Measurements from ENCODE around the gene MYT1.
"Not testable (repeated sequence)": the region's sequence is repeated elsewhere in the genome, so short reads cannot be mapped to it uniquely, and the experiment has no call there.

The MYT1 gene

DNA sequence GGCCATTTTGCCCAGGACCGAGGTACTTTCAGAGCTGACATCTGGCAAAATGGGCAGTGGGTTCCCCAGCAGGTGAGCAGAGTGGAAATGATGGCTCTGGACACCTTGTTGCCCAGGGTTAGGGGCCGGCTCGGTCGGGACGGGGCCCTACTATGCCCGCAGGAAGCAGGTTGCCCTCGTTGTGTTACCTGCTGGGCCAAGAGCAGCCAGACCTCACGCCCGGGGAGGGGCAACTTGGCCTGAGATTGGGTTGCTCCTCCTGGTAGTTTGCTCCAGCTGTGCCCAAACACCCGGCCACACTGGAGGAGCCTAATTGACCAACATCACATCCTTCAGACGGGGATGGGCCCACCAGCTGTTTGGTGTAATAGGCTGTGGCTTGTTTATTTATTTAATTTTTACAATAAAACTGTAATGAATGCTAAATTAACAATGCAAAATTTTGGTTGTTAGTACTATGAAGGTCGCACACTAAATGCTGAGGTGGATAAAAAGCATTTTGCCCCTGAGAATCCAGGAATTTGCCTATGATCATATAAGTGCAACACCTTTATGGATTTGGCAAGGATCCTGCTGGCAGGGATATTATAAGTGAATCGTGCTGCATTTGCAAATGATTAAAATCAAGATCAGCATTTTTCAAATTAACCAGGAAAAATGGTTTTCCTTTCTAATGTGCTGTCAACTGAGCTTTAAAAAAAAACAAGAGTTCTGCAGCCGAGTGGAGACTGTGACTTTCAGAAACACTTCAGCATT lies 64.7 kb downstream of the MYT1 start:
- DNase-seq, result no peak

DNA sequence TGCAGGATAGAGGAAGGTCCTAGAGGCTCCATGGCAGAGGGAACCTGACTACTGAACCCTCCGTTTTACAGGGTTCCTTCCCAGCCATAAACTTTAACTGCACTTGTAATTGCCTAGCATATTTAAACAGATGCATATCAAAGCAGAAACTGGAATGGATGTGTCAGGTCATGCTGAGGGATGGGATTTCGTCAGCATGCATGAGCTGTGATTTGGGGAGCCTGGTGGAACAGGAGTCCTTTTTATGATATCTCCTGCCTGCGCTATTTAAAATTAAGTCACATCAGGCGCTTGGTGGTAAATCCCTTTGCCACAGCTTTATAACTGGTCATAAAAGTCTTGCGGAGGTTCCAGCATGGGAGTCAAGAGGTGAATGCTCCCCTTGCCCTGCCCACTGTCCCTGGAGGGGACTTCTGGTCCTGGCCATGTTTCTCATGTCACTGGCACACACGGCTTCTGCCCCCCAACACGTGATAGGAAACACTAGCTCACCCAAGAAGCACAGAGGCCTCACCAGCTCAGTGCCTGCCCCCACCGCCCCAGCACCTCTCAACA lies 65.3 kb downstream of the MYT1 start:
- DNase-seq, result no peak

DNA sequence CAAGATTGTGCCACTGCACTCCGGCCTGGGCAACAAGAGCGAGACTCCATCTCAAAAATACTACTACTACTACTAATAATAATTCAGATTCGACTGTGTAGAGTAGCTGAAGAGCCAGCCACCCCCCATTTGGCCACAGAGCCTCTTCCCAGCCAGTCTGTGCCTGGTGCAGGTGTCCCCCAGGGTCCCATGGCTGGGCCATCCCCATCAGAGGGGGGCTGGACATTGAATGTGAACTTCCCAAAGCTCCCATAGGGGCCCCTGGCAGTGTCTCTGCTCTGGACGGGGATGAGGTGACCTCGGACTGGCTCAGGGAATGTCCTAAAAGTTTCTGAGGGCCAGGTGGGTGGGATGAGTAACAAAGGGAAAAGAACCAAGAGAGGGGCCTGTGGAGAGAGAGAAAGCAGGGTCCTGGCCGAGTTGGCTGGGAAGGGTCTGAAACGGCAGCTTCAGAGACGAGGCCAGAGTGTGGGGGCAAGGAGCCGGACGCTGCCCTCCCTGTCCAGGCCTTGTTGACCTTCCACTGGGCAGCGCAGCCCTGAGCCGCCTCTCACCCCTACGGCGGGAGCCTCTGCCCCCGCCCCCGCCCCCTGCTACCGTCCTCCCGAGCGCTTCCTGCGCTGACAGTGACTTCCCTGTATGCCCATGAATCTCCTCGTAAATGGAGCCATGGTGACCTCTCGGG lies 66.4 kb downstream of the MYT1 start:
- DNase-seq, result no peak

DNA sequence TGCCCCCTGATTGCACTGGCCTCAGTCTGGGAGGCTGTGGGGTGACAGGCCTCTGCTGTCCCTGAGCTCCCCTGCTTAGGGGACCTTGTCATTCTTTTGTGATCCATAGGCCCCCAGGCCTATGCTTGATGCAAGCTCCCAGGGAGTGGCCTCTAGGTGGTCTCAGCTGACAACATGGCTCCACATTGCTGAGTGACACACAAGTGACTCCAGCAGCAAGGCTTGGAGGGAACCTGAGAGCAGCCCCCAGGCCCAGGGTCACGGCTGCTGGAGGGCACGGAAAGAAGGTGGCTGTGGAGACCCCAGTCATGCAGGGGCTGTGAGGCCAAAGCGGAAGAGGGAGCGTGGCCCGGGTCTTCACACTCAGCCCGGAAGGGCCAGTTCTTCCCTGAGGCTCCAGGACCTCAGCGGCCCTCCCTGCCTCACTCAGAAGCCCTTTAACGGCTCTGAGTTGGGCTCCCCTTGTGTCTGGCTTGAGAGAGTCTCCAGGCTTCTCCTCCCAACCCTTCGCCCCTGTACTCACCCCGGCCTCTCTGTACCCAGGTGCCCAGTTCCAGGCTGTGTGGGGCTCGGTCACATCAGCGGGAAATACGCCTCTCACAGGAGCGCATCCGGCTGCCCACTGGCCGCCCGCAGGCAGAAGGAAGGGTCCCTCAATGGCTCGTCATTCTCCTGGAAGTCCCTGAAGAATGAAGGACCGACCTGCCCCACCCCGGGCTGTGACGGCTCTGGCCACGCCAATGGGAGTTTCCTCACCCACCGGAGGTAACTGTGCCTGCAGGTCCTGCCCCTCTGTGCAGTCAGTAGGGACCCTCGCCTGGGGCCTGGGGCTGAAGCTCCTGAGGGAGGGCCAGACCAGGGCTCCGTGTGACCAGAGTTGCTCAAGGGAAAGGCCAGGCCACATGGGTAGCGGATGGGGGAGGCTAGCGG lies 67.6 kb downstream of the MYT1 start:
- DNase-seq, result no peak

DNA sequence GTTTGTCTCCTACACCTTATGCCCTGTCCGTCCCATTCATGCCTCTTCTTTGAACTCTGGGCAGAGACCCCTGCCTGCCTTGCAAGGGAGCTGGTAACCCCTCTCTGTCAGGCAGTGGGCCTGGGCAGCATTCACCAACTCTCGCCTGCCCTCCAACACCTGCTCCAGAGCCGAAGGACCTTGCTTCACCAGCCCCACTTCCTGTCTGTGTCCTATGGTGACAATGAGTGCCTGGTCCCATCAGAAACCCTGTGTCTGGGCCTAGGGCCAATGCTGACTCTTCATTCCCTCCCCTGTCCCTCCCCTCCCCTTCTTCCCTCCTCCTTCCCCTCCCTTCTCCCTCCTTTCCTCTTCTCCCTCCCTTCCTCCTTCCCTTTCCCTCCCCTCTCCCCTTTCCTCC lies 68.5 kb downstream of the MYT1 start:
- DNase-seq, result peak in 16 of 58 donors; percentile 5 to 46 (median 18)

DNA sequence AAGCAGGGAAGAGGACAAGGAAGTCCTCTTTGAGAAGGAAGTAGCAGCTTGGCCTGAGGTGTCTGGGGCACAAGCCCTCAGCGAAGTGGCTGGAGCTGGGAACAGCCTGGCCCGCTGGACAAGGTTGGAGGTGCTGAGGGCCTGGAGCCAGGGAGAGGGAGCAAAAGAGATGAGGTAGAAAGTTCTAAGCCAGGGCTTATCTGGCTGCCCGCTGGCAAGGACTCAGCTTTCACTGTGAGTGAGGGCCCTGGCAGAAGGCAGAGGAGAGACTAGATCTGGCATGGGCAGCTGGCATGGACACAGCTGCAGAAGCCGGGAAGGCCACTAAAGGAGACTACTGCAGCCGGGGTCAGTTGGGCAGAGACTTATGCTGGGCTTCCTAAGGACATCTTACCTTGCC lies 69.5 kb downstream of the MYT1 start:
- DNase-seq, result peak in 11 of 58 donors; percentile 5 to 54 (median 21)

DNA sequence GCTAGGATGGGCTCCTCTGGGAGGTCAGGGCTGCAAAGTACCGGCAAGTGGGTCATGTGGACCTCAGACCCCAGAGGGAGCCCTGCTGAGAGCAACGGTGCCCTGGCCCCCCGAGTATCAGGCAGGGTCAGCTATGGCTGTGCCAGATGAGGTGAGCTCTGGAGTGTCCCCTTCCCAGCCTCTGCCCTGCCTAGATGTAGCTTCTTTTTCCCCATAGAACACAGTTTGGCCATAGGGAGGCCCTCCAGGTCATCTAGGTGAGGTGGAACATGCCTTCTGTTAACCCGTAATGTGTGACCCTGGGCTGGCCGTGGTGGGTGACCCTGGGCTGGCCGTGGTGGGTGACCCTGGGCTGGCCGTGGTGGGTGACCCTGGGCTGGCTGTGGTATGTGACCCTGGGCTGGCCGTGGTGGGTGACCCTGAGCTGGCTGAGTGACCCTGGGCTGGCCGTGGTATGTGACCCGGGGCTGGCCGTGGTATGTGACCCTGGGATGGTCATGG lies 70.1 kb downstream of the MYT1 start:
- DNase-seq, result no peak

DNA sequence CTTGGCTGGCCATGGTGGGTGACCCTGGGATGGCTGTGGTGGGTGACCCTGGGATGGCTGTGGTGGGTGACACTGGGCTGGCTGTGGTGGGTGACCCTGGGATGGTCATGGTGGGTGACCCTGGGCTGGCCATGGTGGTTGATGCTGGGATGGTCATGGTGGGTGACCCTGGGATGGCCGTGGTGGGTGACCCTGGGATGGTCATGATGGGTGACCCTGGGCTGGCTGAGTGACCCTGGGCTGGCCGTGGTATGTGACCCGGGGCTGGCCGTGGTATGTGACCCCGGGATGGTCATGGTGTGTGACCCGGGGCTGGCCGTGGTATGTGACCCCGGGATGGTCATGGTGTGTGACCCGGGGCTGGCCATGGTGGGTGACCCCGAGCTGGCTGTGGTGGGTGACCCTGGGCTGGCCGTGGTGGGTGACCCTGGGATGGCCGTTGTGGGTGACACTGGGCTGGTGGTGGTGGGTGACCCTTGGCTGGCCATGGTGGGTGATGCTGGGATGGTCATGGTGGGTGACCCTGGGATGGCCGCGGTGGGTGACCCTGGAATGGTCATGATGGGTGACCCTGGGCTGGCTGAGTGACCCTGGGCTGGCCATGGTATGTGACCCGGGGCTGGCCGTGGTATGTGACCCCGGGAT lies 70.8 kb downstream of the MYT1 start:
- DNase-seq, result not testable (repeated sequence)

DNA sequence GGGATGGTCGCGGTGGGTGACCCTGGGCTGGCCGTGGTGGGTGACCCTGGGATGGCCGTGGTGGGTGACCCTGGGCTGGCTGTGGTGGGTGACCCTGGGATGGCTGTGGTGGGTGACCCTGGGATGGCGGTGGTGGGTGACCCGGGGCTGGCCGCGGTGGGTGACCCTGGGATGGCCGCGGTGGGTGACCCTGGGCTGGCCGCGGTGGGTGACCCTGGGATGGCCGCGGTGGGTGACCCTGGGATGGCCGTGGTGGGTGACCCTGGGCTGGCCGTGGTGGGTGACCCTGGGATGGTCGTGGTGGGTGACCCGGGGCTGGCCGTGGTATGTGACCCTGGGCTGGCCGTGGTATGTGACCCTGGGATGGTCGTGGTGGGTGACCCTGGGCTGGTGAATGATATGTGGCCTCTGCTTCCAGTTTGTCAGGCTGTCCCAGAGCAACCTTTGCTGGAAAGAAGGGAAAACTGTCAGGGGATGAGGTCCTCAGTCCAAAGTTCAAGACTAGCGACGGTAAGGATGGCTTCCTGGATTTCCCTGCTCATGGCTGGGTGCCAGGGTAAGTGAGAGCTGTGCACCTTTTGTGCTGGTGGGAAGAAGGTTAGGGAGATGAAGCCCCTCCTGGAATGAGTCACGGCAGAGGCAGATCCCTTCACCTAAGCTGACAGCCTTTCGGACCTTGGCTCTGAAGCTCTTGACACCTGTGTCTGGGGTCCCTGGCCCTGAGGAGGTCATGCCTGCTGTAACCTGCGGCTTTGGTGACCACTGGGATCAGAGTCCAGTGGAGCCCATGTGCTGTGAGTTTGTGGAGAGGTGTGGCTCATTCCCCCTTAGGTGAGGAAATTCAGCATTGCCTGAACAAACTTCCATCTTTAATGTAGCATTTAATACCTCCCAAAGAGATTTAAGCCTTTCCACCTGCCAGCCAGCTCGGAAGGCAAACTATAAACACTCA lies 72.2 kb downstream of the MYT1 start:
- no peak for DNase-seq

DNA sequence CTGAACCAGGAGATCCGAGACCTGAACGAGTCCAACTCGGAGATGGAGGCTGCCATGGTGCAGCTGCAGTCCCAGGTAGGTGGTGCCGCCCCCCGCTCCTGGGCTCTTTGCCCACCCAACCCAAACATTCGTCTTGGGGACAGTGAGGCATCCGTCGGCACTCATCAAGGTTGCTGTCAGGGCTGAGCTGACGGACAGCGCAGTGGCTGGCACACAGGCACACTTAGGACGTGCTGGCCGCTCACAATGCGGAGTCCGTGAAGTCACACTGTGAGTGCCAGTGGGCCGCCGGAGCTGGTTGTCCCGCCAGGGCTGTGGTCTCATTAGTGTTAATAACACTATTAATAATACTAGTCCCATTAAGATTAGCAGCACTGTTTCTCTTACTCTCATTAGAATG lies 73.1 kb downstream of the MYT1 start:
- no peak for DNase-seq

DNA sequence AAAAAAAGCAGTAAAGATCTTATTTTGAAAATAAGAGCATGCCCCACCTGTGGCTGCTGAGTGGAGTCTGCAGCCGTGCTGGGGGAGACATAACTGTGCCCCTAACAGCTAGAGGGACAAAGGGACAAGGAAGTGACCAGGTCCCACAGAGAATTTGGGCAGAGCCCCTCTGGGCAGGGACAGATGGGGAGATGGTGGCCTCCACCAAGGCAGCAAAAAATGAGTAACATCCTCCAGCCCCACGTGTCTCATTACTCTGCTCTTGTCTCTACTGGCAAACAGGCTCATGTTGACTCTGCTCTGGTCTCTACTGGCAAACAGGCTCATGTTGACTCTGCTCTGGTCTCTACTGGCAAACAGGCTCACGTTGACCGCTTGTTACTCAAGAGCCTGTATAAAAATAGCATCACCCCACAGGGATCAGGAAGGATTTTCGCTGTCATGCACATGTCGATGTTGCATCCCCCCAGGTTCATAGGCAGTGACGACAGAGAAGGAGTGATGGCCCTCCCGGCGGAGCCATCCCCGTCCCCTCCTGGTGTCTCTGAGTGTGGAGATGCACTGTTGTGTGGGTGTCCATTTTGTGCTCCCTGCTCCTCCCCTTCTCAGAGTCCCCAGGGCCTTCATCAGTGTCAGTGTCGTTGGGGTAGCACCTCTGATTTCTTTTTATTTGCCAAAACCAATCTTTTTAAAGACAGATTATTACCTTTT lies 74.0 kb downstream of the MYT1 start:
- DNase-seq, result no peak

DNA sequence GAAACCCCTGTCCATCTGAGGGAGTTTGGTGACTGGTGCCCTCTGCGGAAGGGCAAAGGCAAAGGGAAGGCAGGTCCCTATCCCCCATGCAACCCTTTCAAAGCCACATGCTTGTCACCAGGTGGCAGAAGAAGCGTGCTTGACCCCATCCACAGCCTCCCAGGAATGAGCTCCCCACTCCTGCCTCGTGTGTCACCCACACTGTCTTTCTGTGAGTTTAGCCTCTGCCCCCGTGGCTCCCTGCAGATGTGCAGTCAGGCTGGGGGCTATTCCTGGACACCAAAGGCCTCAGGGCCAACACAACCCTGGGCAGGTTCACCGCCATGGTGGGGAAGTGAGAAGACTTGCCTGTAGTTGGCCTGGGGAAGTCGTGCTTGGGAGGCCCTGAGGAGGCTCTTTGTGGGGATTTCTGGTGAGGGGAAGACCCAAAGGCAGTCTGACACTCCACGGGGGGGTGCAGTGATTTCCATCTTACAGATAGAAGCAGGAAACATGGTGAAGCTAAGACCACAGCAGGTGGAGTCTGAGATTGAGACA lies 74.7 kb downstream of the MYT1 start:
- no peak for DNase-seq

DNA sequence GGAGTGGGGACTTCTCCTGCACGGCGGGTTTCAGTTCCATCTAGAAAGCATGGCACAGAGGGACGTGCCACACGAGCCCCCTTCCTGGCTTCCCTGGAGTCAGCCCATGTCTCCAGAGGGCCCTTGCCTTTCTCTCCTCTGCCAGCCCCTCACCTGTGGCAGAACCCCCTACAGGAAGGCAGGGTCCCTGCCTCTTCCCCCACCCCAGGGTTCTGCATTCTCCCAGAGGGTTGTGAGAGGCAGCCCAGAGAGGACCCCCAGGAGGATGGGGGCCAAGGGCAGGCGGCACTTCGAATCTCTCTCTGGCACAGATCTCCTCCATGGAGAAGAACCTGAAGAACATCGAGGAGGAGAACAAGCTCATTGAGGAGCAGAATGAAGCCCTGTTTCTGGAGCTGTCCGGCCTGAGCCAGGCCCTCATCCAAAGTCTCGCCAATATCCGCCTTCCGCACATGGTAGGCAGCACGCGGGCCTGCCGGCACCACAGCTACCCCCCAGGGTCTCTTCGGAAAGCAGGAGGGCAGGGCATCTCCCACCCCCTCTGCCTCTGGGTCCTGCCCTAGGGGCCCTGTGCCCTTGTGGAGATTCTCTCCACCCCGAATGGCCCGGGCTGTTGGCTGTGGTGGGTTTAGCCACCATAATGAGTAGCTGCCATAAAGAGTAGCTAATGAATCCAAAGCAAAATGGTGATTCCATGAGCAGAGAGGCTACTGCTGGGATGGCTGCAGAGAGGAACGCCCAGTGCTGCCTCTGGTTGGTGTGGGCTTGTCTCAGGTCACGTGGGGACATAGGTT lies 75.4 kb downstream of the MYT1 start:
- no peak for DNase-seq

DNA sequence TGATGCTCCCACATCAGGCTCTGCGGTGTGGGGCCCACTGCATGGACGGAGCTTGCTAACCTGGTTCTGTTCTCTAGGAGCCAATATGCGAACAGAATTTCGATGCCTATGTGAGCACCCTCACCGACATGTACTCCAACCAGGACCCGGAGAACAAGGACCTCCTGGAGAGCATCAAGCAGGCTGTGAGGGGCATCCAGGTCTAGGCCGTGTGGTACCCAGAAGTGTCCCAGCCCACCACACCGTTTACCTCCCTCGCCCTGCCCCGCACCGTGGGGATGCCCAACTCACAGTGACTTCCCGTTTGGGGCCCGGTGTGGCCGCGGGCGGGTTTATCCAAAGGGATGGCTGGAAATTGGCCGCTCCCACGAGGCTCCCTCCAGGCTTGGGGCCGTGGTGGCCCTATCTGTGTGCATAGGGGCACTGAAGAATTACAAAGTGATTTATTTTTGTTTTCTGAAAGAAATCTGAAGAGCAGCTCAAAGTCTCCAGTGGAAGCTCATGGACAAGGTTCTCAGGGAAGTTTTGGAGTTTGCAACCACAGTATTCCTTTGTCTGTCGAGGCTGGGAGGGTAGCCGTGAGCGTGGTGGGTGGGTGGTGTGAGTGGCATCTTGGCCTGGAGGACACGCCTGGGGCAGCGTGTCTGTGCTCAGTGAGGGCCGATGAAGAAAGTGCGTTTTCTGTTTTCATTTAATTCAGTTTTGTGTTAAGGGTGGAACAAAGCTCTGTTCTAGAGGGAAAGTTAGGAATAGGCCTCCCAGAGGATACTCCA lies 76.2 kb downstream of the MYT1 start:
- no peak for DNase-seq

DNA sequence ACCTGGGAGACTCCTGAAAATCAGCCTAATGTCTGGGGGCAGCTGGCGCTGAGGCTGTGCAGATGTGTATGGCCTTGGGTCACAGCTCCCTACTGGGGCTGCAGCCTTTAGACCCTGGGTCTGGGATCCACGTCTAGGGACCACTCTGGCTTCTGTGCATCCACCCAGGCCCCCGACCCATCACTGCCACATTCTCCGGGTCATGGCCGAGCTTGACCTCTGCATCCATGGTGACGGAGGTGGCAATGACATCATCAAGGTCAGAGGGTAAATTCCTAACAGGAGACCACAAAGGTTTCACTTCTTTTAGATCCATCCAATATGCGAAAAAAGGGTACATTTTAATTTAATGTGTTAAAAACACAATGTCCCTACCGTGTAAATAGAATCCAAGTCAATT lies 76.8 kb downstream of the MYT1 start:
- DNase-seq, result no peak

DNA sequence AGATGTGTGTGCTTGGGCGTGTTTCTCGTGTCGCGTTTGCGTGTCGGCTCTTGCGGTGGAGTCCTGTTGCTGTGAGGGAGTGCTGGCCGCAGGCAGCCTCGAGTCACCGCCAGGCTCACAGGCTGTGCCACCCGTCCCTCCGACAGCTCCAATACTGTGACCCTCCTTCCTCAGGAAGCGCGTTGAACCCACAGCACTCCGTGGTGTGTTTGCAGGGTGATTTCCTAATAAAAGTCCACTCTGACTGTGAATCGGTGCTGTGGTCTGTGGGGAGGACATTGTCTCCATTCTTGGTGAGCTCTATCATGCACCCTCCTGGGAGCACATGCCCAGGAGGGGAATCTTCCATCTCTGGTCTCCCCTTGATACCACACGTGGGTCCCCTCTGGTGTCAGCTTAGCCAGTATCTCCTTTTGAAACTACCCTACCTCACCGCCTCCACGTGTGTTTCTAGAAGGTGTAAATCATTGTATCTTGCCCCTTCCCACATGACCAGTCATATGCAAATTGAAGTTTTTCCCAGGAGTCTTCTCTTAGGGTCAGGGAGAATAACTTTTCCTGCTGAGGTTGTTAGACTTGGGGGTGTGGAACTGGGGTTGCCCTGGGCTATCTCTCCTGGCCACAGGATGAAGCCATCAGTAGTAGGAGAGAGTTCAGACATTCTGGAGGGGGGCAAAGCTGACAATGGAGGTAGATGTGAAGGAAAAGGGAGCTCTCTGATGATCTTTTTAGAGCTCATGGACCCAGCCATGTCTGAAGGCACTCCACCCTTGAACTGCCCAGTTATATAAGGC lies 77.9 kb downstream of the MYT1 start:
- DNase-seq, result no peak

Data from anterior cingulate cortex (tissue), 58 donors.